Common myeloid progenitor, CD34-positive (primary cell): ENCODE data around the gene ZFR.
A peak's percentile ranks its signal among the peaks of the same experiment; 100 is the strongest.

Source experiments
- CTCF ChIA-PET: fragments of 350-600 bp; sonication (Branson Sonifier 250); formaldehyde crosslinking; loops from one replicate; lab custom pipeline; 2021; ENCODE audit warnings: antibody characterized with exemption; lab: Charles Lee
- POLR2A ChIA-PET: fragments of 350-600 bp; sonication (Branson Sonifier 250); formaldehyde crosslinking; loops from one replicate; lab custom pipeline; 2021; ENCODE audit warnings: antibody characterized with exemption; lab: Charles Lee
- DNase-seq, 3 donors: peaks; one replicate each; pipeline versions ENCODE4 v3.0.0 to v3.0.0-alpha.2; 2013
- H3K27ac ChIP-seq, 2 experiments: 1 replicate in 1 of 2; 2 replicates in 1 of 2; pipeline ENCODE4 v1.7.0; 2013; ENCODE audit warnings: inconsistent platforms in 2 of 2, low read length in 2 of 2, mild to moderate bottlenecking in 2 of 2, low read depth in 1 of 2, moderate library complexity in 1 of 2; ENCODE audit not compliant: severe bottlenecking in 2 of 2, insufficient read depth in 1 of 2, poor library complexity in 1 of 2
- H3K27me3 ChIP-seq, 5 experiments: replicated peaks in 2 of 5; 1 replicate in 3 of 5; 2 replicates in 2 of 5; pipeline versions ENCODE4 v1.6.1 to v1.7.0; 2013; ENCODE audit warnings: low read length in 4 of 5, mild to moderate bottlenecking in 2 of 5, moderate library complexity in 2 of 5, inconsistent platforms in 1 of 5; ENCODE audit not compliant: insufficient read depth in 5 of 5, control insufficient read depth in 4 of 5
- H3K36me3 ChIP-seq, 4 experiments: 1 replicate in 2 of 4; 2 replicates in 2 of 4; pipeline versions ENCODE4 v1.6.1 to v1.7.0; 2013; ENCODE audit warnings: low read length in 3 of 4, control low read depth in 1 of 4, mild to moderate bottlenecking in 1 of 4; ENCODE audit not compliant: control insufficient read depth in 4 of 4, insufficient read depth in 4 of 4
- H3K4me1 ChIP-seq, 4 experiments: 1 replicate in 3 of 4; 2 replicates in 1 of 4; pipeline versions ENCODE4 v1.6.1 to v1.7.1; 2013; ENCODE audit warnings: low read length in 3 of 4, mild to moderate bottlenecking in 3 of 4, control low read depth in 1 of 4, inconsistent platforms in 1 of 4, moderate library complexity in 1 of 4; ENCODE audit not compliant: control insufficient read depth in 4 of 4, insufficient read depth in 4 of 4; ENCODE audit errors: control extremely low read depth in 1 of 4
- H3K4me3 ChIP-seq, 7 experiments: 1 replicate in 4 of 7; 2 replicates in 3 of 7; pipeline versions ENCODE4 v1.5.1 to v1.7.0; 2013; ENCODE audit warnings: mild to moderate bottlenecking in 7 of 7, low read length in 6 of 7, moderate library complexity in 6 of 7, inconsistent platforms in 2 of 7, low read depth in 2 of 7, control low read depth in 1 of 7; ENCODE audit not compliant: insufficient read depth in 4 of 7, control insufficient read depth in 1 of 7; ENCODE audit errors: extremely low read depth in 1 of 7
- H3K9me3 ChIP-seq, 5 experiments: 1 replicate in 4 of 5; 2 replicates in 1 of 5; pipeline versions ENCODE4 v1.6.1 to v1.7.1; 2013; ENCODE audit warnings: low read length in 4 of 5, mild to moderate bottlenecking in 2 of 5, inconsistent platforms in 1 of 5, low read depth in 1 of 5, moderate library complexity in 1 of 5; ENCODE audit not compliant: control insufficient read depth in 4 of 5, insufficient read depth in 2 of 5; ENCODE audit errors: control extremely low read depth in 1 of 5
- WGBS: methylation state at CpG from one replicate; pipeline ENCODE4 v1.1.5; 2013; ENCODE audit not compliant: insufficient coverage; 5-methylcytosine and 5-hydroxymethylcytosine counted together

The ZFR gene

DNA sequence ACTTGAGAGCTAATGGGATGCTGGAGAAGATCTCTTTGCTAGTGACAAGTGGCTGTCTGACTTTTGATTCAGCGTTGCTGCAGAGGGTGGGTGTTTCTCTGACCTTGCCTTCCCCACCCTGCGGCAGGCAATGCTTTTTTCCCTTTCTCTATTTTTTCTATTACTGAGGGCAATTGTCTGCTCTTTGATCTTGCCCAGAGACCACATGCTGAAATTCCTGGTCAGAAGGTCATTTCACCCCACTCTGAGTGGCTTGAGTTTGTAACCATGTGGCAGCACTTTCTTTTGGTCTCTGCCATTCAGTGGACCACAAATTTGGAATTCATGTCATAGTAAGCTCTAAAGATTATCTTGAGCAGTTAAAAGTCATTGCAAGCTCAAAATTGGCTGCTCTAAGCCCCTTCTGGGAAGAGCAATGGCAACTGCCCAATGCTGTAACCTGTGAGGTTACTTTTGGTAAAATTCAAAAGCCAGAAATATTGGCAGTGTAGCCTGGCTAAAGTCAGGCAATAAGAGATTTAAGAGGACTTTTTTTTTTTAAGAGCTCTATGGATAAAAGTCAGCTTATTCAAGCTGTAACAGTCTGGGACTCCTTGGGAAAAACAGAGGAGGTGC is 101.4 kb downstream of the ZFR start:
- Histone ChIP-seq H3K9me3 (peaks cover 3 to 18% (median 5%) of the 10 kb centered on the region in 5 experiments), H3K27me3 (no peaks in the 10 kb centered on the region), H3K4me1 (no peaks in the 10 kb centered on the region), H3K4me3 (no peak overlapping the region), H3K36me3 (no peaks in the 10 kb centered on the region), H3K27ac (no peak overlapping the region)
- ChIA-PET POLR2A (no interaction called here), CTCF (interaction anchor here (0.6 to 4.7 kb wide), 4 partner anchors 9 to 111 kb away, joined by 3 to 24 read pairs (median 4); no protein-coding TSS in a partner anchor)
- no peak for DNase-seq
- WGBS: 94% methylated on average over 2 of the region's 2 CpGs

GRCh38 chr5:32342656-32343055 is 101.9 kb downstream of the ZFR start:
- H3K36me3 ChIP-seq: no peaks in the 10 kb centered on the region
- CTCF ChIA-PET: interaction anchor here (0.6 to 4.7 kb wide), 4 partner anchors 10 to 364 kb away, joined by 3 to 24 read pairs (median 4); no protein-coding TSS in a partner anchor
- H3K4me1 ChIP-seq: no peaks in the 10 kb centered on the region
- 100% methylated on average over 4 of the region's 4 CpGs for WGBS
- H3K27me3 ChIP-seq: no peaks in the 10 kb centered on the region
- no peak overlapping the region for H3K4me3 ChIP-seq
- POLR2A ChIA-PET: no interaction called here
- H3K27ac ChIP-seq: no peak overlapping the region
- DNase-seq: peak in 2 of 3 donors; percentile 30
- peaks cover 3 to 18% (median 5%) of the 10 kb centered on the region in 5 experiments for H3K9me3 ChIP-seq

- H3K9me3 ChIP-seq: peaks cover 3 to 15% (median 5%) of the 10 kb centered on the region in 5 experiments
- H3K27ac ChIP-seq: no peak overlapping the region
- CTCF ChIA-PET: interaction anchor here (0.7 to 4.7 kb wide), 3 partner anchors 9 to 108 kb away, joined by 3 to 24 read pairs (median 3); no protein-coding TSS in a partner anchor
- H3K27me3 ChIP-seq: no peaks in the 10 kb centered on the region
- H3K4me3 ChIP-seq: no peak overlapping the region
- 100% methylated on average over 1 of the region's 4 CpGs for WGBS
- no peaks in the 10 kb centered on the region for H3K36me3 ChIP-seq
- peak in 1 of 3 donors; percentile 37 for DNase-seq
- H3K4me1 ChIP-seq: no peaks in the 10 kb centered on the region
- POLR2A ChIA-PET: no interaction called here
Observed at GRCh38 chr5:32339878-32340277, 104.7 kb downstream of the ZFR start.

DNA sequence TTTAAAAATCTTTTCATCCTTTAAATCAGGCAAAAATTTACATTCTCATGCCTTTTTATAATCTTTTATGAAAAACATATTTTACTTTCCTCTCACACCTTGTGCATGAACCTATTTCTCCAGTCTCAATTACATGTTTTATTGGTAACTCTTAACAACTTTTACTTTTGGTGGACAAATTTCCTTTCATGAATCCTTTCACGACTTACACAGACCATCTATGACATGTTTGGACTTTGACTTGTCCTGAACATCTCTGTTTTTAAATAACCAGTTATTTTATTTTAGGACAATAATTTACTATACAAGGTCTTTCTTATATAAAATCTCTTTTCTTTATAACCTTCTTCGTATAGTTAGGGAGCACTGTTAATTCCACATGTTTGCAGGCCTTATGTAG is 105.3 kb downstream of the ZFR start:
- H3K27me3 ChIP-seq: no peaks in the 10 kb centered on the region
- CTCF ChIA-PET: interaction anchor here (0.7 to 4.7 kb wide), 3 partner anchors 9 to 107 kb away, joined by 3 to 24 read pairs (median 3); no protein-coding TSS in a partner anchor
- no peaks in the 10 kb centered on the region for H3K36me3 ChIP-seq
- peaks cover 3 to 15% (median 5%) of the 10 kb centered on the region in 5 experiments for H3K9me3 ChIP-seq
- no peak overlapping the region for H3K4me3 ChIP-seq
- 80% methylated on average over 1 of the region's 2 CpGs for WGBS
- H3K4me1 ChIP-seq: no peaks in the 10 kb centered on the region
- POLR2A ChIA-PET: no interaction called here
- no peak overlapping the region for H3K27ac ChIP-seq
- peak in 2 of 3 donors; percentile 60 to 61 for DNase-seq

DNA sequence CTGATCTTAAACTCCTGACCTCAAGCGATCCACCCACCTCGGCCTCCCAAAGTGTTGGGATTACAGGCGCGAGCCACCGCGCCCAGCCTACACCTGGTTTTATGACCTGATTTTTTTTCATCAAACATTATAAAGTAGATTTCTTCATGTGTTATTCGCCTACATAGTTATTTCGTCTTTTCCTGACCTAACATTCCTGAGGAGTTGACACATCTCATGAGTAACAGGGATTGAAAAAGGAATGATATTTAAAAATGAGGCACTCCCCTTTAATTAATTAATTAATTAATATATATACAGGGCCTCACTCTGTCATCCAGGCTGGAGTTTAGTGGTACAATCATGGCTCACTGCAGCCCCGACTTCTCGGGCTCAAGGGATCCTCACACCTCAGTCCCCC is 111.6 kb downstream of the ZFR start:
- CTCF ChIA-PET: interaction anchor here (1.0 to 5.6 kb wide), 2 partner anchors 49 to 99 kb away, joined by 3 to 97 read pairs; no protein-coding TSS in a partner anchor

DNA sequence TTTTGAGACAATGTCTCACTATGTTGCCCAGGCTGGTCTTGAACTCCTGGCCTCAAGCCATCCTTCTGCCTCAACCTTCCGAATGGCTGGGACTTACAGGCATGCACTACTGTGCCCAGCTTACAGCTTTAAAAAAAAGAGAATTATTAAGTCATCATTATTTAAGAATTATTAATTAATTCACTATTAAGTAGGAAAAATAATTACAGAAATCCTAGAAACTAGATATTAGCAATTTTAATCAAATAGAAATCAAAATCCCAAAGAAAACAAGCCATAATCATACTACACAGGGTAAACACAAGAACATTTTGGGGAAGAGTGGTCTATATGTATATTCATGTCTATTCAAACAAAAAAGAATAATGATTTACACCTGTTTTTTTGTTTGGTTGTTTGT is 112.2 kb downstream of the ZFR start:
- Histone ChIP-seq H3K27ac (no peak overlapping the region), H3K4me1 (no peaks in the 10 kb centered on the region), H3K4me3 (no peak overlapping the region), H3K36me3 (no peaks in the 10 kb centered on the region), H3K27me3 (no peaks in the 10 kb centered on the region), H3K9me3 (no peaks in the 10 kb centered on the region)
- ChIA-PET POLR2A (no interaction called here), CTCF (interaction anchor here (1.5 to 5.6 kb wide), 3 partner anchors 9 to 99 kb away, joined by 3 to 97 read pairs (median 24); no protein-coding TSS in a partner anchor)
- DNase-seq: no peak
- WGBS: no CpG with 5 or more reads among the region's 1 CpG

More for the DNA sequence above, 111.6 kb downstream of the ZFR start:
- no peaks in the 10 kb centered on the region for H3K4me1 ChIP-seq
- no peaks in the 10 kb centered on the region for H3K9me3 ChIP-seq
- 98% methylated on average over 5 of the region's 10 CpGs for WGBS
- no peaks in the 10 kb centered on the region for H3K36me3 ChIP-seq
- H3K4me3 ChIP-seq: no peak overlapping the region
- POLR2A ChIA-PET: no interaction called here
- H3K27ac ChIP-seq: no peak overlapping the region
- no peak for DNase-seq
- no peaks in the 10 kb centered on the region for H3K27me3 ChIP-seq

- Histone ChIP-seq H3K9me3 (no peaks in the 10 kb centered on the region), H3K27me3 (no peaks in the 10 kb centered on the region), H3K4me3 (no peak overlapping the region), H3K36me3 (no peaks in the 10 kb centered on the region), H3K4me1 (no peaks in the 10 kb centered on the region), H3K27ac (no peak overlapping the region)
- POLR2A ChIA-PET: no interaction called here
- 100% methylated on average over 2 of the region's 3 CpGs for WGBS
- DNase-seq: no peak
- CTCF ChIA-PET: interaction anchor here (1.5 to 5.6 kb wide), 3 partner anchors 9 to 98 kb away, joined by 3 to 97 read pairs (median 24); no protein-coding TSS in a partner anchor
Observed at GRCh38 chr5:32331935-32332274, 112.6 kb downstream of the ZFR start.
